ENCODE measurements around the gene MSH5. TPM values are rescaled to one million over a fixed set of nuclear protein-coding genes. Genes with fewer than 3 reads are reported as not detected.

The MSH5 gene
- total and polyA plus RNA-seq, 9 of the 15 experiments (the other 6 are each of a cell fraction or from before 2014, with no cell fraction given), result 12.5 to 104 (median 46.6) TPM

GRCh38 chr6:31736768-31737314, 3.0 kb upstream of the MSH5 start (continued):
- no peak for TF ChIP-seq ARID3A (IDR thresholded peaks at IDR 0.05; ENCODE audit: borderline replicate concordance, low read depth, low read length)
- no peak for TF ChIP-seq SP1 (CRISPR knock-in tag; IDR thresholded peaks at IDR 0.05)
- TF ChIP-seq ZNF263 (CRISPR knock-in tag; IDR thresholded peaks at IDR 0.05; ENCODE audit: borderline replicate concordance), result no peak
- no peak for TF ChIP-seq SOX6 (IDR thresholded peaks at IDR 0.05)
- TF ChIP-seq ETS1 (conservative IDR thresholded peaks at IDR 0.05; ENCODE audit: control insufficient read depth, low read depth, low read length), result no peak
- 0 out of 2 replicates have a peak, but pooled peaks have one; percentile 49 for TF ChIP-seq ZNF717 (CRISPR knock-in tag; IDR thresholded peaks at IDR 0.05)
- TF ChIP-seq CEBPB (tag; IDR thresholded peaks at IDR 0.05), result no peak
- TF ChIP-seq TRIM25 (IDR thresholded peaks at IDR 0.05; ENCODE audit: borderline replicate concordance), result no peak
- TF ChIP-seq TEAD1 (CRISPR knock-in tag; IDR thresholded peaks at IDR 0.05), result peak; percentile 9 to 69; a peak in 2 of 4 replicates
- no peak for TF ChIP-seq SAP30 (IDR thresholded peaks at IDR 0.05; ENCODE audit: borderline replicate concordance, insufficient read depth, low read depth, low read length, poor library complexity, severe bottlenecking)
- no peak for TF ChIP-seq MEF2D (tag; conservative IDR thresholded peaks at IDR 0.05; ENCODE audit: low read depth)
- TF ChIP-seq ZNF232 (CRISPR knock-in tag; IDR thresholded peaks at IDR 0.05), result peak; percentile 26; the same call in 1 of the 2 replicates
- no peak for TF ChIP-seq ZNF740 (CRISPR knock-in tag; IDR thresholded peaks at IDR 0.05)
- TF ChIP-seq ZNF740 (tag; IDR thresholded peaks at IDR 0.05), result peak in 1 of 2 experiments; percentile 83; a peak in 1 of 4 replicates
- TF ChIP-seq TCFL5 (CRISPR knock-in tag; conservative IDR thresholded peaks at IDR 0.05), result no peak
- no peak for TF ChIP-seq FIP1L1 (IDR thresholded peaks at IDR 0.05; ENCODE audit: low read depth, low read length, poor library complexity, severe bottlenecking)
- no peak for TF ChIP-seq MXD1 (CRISPR knock-in tag; IDR thresholded peaks at IDR 0.05; ENCODE audit: borderline replicate concordance, poor library complexity, severe bottlenecking)
- no peak for TF ChIP-seq NFXL1 (CRISPR knock-in tag; IDR thresholded peaks at IDR 0.05)
- TF ChIP-seq ZNF212 (CRISPR knock-in tag; IDR thresholded peaks at IDR 0.05), result no peak
- TF ChIP-seq MTA1 (IDR thresholded peaks at IDR 0.05; ENCODE audit: borderline replicate concordance), result no peak
- no peak for TF ChIP-seq ETV6 (IDR thresholded peaks at IDR 0.05; ENCODE audit: borderline replicate concordance in 1 of 2, low read depth in 2 of 2, low read length in 1 of 2)
- 0 out of 2 replicates have a peak, but pooled peaks have one; percentile 46 for TF ChIP-seq ETV6 (CRISPR knock-in tag; IDR thresholded peaks at IDR 0.05; ENCODE audit: borderline replicate concordance)
